NCI-H82 treated with DMSO at 0.1 percent for 48 hours (cell line): Measurements from ENCODE around the gene SLC34A3.

Experiments
- DNase-seq: peaks from one replicate; lab custom pipeline; 2025; ENCODE audit not compliant: unreplicated experiment; lab: John Stamatoyannopoulos, UW

SLC34A3 gene

DNA sequence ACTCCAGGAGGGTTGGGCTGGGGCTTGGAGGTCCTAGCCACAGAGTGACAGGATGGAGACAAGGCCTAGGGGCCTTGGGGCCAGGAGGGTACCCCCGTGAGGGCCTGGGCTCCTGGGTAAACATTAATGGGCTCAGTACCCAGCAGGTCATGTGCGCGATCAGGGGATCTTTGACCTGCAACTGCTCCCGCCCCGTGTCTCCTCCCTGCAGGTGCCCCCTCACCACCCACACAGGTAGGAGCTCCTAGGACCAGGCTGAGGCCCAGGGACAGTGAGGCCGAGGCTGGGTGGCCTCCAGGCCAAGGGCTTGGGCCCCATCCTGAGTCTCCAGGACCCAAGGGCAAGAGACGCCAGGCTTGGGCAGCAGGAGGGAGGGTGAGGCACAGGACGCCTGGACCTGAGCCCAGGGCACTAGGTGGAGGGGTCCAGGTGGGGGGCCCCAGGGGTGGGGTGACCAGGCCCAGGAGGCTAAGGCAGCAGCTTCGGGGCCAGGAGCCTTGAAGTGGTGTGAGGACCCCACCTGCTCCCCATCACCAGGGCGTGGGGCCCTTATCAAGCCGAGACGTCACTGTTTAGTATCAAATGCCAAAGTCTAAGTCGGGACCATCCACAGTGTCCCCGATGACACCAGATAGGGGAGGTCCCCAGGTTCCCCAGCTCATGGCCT is at the start of gene SLC34A3:
SLC34A3 (plus strand) TSS at position 197 of the 667 bp plus-strand sequence. CDS start 802 bp downstream, outside the sequence.
- DNase-seq = no peak

- no peak for DNase-seq
These were observed 49.0 kb upstream of the SLC34A3 start for GRCh38 chr9:137181680-137182079.

GRCh38 chr9:137182836-137183235 is 47.9 kb upstream of the SLC34A3 start:
- DNase-seq = no peak

DNA sequence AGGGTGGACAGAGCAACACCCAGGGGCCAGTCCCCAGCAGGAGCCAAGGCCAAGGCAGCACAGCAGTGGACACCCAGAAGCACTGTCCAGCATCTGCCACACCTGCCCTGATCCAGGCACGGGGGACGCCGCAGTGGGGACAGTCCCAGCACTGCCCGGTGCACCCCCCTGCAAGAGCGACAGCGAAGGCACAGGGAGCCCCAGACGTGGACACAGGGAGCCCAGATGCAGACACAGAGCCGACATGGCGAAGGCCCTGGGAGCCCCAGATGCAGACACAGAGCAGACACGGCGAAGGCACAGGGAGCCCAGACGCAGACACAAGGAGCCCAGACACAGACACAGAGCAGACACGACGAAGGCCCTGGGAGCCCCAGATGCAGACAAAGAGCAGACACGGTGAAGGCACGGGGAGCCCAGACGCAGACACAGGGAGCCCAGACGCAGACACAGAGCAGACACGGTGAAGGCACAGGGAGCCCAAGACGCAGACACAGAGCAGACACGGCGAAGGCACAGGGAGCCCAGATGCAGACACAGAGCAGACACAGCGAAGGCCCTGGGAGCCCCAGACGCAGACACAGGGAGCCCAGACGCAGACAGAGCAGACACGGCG is 46.6 kb upstream of the SLC34A3 start:
- DNase-seq = no peak

DNA sequence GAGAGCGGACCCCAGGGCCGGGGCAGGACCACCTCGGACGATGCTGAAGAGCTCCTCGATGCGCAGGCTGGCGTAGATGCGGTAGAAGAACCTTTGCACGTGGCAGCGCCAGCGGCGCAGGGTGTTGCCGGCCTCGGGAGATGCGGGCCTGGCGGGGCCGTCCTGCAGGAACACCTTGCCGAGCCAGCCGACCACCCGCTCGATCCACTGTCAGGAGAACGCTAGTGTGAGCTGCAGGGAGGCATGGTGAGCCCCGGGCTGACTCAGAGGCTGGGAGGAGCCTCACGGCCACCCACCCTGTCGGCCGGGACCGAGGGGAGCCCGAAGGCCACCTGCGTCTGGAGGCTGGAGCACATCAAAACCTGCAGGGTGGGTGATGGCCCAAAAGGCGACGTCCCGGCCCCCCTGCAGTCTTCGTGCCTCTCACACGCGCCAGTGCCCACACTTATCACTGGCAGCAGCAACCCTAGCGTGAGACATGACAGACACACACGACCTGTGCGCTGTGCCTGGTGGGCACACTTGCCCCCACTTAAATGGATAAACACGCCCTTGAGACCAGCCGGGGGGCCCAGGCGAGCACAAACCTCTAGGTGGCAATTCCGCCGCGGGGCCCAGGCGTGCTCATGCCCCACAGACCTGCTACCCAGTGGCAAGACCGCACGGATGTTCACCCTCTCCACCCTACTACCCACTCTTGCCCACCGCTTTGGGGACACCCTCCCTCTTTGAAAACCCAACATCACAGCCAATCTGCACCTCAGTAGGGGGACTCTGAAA is 45.6 kb upstream of the SLC34A3 start:
- no peak for DNase-seq

DNA sequence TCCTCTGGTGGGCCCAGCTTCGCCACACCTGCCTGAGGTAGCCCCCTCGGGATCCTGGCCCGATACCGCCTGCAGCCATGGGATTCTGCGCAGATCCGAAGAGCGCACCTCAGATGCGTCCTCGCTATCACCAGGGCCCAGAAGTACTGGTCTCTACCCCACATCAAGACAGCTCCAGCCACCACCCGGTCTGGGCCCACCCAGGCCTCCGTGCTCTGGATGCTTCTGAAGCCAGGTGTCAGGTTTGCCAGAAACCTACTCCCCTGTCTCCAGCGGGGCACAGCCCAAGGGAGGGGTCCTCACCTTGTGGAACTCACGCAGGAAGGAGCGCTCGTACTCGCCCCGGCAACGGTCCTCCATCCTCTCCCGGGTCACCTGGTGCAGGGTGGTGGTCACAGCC is 44.8 kb upstream of the SLC34A3 start:
- DNase-seq = no peak

GRCh38 chr9:137186385-137186784 is 44.3 kb upstream of the SLC34A3 start:
- DNase-seq = no peak

DNA sequence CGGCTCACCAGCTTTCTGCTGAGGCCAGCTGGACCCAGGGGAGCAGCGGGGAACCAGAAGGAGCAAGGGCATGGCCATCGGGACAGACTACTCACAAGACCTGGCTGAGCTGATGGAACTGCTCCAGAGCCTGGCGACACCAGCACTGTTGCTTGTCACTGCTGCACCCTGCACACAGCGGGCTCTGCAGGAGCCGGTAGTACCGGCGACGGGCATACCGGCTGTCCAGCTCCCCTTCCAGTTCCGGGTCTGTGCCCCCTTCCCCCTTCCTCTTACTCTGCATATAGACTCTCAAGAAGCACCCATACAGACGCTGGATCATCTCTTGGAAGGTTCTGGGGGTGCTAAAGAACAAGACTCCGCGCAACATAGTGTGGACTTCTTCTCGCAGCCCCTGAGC is 43.3 kb upstream of the SLC34A3 start:
- no peak for DNase-seq

DNA sequence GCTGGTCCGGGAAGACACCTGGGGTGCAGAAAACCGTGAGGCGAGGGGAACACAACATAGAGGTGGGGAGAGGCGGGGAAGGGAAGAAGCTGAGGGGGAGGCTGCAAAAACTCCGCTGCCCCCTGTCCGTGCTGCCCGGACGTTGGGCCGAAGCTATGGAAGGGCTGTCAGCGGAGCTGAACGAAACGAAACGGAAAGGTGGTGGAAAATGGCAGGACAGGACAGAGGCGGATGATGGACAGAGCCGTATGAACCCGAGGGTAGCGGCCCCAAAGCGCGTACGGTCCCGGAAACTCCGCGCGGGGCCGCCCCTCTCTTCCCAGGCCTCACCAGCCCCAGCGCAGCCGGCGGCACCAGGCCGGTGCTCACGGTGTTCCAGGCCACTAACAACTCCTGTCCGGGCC is 42.6 kb upstream of the SLC34A3 start:
- no peak for DNase-seq

DNA sequence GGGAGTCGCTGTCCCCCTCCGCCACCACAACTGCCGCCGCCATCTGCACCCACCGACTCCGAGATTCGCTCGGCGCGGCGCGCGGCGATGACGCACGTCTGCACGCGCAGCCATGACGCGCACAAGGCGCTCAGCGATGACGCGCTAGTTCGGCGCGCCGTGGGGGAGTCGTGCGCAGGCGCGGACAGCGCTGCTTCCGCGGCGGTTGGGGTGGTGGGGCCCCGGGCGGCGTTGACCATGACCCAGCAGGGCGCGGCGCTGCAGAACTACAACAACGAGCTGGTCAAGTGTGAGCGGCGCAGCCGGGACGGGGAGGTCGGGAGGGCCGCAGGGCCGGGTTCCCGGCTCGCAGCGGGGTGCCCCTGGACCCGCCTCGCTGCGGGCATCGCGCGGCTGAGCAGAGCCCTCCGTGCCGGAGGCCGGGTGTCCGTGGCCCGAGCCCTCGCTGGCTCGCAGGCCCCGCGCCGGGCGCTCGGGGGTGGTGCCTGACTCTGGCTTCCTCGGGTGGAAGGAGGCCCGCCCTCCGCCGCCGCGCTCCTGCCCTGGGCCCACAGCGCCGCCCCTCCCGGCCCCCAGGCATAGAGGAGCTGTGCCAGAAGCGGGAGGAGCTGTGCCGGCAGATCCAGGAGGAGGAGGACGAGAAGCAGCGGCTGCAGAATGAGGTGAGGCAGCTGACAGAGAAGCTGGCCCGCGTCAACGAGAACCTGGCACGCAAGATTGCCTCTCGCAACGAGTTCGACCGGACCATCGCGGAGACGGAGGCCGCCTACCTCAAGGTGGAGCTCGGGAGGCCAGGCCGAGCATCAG is 42.0 kb upstream of the SLC34A3 start, which contains the start of the genes ANAPC2 and SSNA1:
ANAPC2 (minus strand) TSS at position 71 of the 807 bp plus-strand sequence; CDS start at position 43, 28 bp downstream.
SSNA1 (plus strand) TSS at position 187 of the 807 bp plus-strand sequence; CDS start at position 238, 51 bp downstream.
- DNase-seq = peak; percentile 52

GRCh38 chr9:137189297-137190295 is 41.1 kb upstream of the SLC34A3 start:
- DNase-seq = no peak

GRCh38 chr9:137190315-137190856 is 40.3 kb upstream of the SLC34A3 start:
- no peak for DNase-seq

GRCh38 chr9:137191245-137191644 is 39.5 kb upstream of the SLC34A3 start:
- no peak for DNase-seq

- DNase-seq = no peak
These were observed 38.8 kb upstream of the SLC34A3 start for GRCh38 chr9:137191691-137192447.

DNA sequence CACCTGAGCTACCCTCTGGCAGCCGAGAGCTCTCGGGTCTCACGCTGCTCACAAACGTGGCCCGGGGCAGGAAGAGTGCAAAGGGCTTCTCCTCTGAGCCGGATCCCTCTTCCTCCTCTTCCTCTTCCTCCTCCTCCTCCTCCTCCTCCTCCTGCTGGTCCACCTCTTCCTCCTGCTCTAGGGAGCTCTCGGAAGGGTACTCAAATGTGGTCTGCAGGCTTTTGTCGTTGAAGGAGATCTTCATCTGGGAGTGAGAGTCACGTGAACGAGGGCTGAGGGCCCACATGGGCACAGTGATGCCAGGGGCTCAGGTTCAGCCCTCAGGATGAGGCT is 38.3 kb upstream of the SLC34A3 start:
- no peak for DNase-seq

GRCh38 chr9:137192859-137193258 is 37.8 kb upstream of the SLC34A3 start:
- no peak for DNase-seq

DNA sequence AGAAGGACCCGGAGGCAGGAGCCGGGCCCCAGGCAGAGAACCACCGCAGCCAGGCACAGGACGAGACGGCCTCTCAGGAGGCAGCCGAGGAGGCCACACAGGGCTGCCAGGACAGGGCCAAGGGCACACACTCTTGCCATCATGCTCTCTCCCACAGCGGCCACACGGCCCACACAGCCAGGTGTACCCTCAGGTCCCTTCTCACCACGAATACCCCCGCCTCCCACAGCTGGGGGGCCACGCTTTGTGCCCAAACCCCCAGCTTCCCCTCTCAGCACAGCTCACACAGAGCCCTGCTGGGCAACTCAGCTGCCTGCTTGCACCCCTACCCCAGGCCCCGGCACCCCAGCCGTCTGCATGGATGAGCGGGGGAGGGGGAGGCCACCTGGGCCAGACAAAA is 36.9 kb upstream of the SLC34A3 start:
- no peak for DNase-seq

DNA sequence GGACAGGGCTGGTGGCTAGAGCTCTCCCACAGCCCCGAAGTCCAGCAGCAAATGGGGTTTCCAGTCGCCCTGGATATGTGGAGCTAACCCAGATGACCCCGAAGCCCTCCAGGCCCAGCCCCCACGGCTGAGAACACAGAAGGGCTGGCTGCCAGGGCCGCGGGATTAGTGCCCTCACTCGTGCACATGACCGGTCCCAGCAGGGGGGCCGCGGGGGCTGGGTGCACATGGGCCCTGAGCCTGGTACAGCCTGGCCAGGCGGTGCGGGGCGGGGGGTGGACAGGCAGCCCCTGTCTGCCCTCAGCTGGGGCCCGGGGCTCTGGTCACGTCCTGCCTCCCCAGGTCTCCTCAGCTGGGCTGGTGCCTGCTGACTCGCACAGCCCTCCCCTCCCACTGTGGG is 36.3 kb upstream of the SLC34A3 start:
- no peak for DNase-seq

DNA sequence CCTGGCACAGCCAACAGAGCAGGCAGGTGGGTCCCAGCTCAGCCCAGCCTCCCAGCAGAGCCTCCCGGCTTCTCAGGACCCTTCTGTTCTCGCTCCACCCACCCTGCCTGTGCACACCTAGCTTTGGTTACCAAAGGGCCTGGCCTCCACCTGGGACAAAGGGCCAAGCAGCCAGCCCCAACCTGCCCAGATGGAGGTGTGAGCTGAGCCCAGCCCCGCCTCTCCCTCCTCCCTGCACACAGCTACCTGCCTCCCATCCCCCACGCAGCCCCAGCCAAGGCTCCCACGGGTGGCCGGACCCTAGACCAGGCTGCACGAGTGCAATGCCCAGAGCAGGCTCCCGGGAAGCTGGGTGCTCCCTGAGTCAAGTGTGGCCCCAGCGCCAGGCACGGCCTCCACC is 35.8 kb upstream of the SLC34A3 start:
- no peak for DNase-seq
